Calu3 (cell line): ENCODE measurements around the gene APOBEC3H. TPM values are rescaled to one million over a fixed set of nuclear protein-coding genes. Genes with fewer than 3 reads are reported as not detected.

ENCODE experiments used
- BruUV-seq: library from RNA; stranded (reverse); fragments of 400-500 nt; replicated peaks from 2 replicates; lab custom pipeline; 2021; lab: Mats Ljungman, UMichigan
- CTCF ChIA-PET: fragments of 300-600 bp; sonication (Branson Sonifier 250); formaldehyde crosslinking; loops from one replicate; lab custom pipeline; 2022; ENCODE audit warnings: antibody characterized with exemption; lab: Charles Lee
- DNase-seq: peaks from one replicate; pipeline ENCODE4 v3.0.0; 2022
- H3K27ac Mint-ChIP-seq: one replicate; pipeline ENCODE4 v1.8.0; 2022; ENCODE audit warnings: mixed read lengths; ENCODE audit not compliant: unreplicated experiment
- H3K27me3 Mint-ChIP-seq: one replicate; pipeline ENCODE4 v1.8.0; 2022; ENCODE audit warnings: mixed read lengths; ENCODE audit not compliant: unreplicated experiment
- H3K36me3 Mint-ChIP-seq: one replicate; pipeline ENCODE4 v1.8.0; 2022; ENCODE audit warnings: mild to moderate bottlenecking, moderate library complexity, mixed read lengths; ENCODE audit not compliant: insufficient read depth, unreplicated experiment
- H3K4me1 Mint-ChIP-seq: one replicate; pipeline ENCODE4 v1.8.0; 2022; ENCODE audit warnings: mild to moderate bottlenecking, low read depth, mixed read lengths; ENCODE audit not compliant: unreplicated experiment
- H3K4me3 Mint-ChIP-seq: one replicate; pipeline ENCODE4 v1.8.0; 2022; ENCODE audit warnings: mild to moderate bottlenecking, low read depth, moderate library complexity, mixed read lengths; ENCODE audit not compliant: unreplicated experiment
- H3K9me3 Mint-ChIP-seq: one replicate; pipeline ENCODE4 v1.8.0; 2022; ENCODE audit warnings: low read depth, mixed read lengths; ENCODE audit not compliant: unreplicated experiment
- intact Hi-C: fragments of 100-400 bp; cut with micrococcal nuclease; formaldehyde crosslinking; loops from one replicate; pipeline ENCODE4 v1.10.0; 2022; ENCODE audit not compliant: unreplicated experiment
- total RNA-seq: library from RNA; stranded (reverse); gene quantifications from 2 replicates; pipeline ENCODE4 v1.2.3, GENCODE V29; 2022
- TF ChIP-seq, protein P1 (sequence below): fragments of 200-600 bp; IDR thresholded peaks from one replicate; pipeline ENCODE4 v1.8.0; 2022; ENCODE audit warnings: antibody characterized with exemption; ENCODE audit not compliant: unreplicated experiment

APOBEC3H gene
- total RNA-seq, 1 experiment from 2014 or later, result not detected

GRCh38 chr22:39136317-39136716 lies 39.3 kb downstream of the APOBEC3H start:
- intact Hi-C loops, result no loop called here
- no peak for DNase-seq
- TF ChIP-seq, protein P1, sequence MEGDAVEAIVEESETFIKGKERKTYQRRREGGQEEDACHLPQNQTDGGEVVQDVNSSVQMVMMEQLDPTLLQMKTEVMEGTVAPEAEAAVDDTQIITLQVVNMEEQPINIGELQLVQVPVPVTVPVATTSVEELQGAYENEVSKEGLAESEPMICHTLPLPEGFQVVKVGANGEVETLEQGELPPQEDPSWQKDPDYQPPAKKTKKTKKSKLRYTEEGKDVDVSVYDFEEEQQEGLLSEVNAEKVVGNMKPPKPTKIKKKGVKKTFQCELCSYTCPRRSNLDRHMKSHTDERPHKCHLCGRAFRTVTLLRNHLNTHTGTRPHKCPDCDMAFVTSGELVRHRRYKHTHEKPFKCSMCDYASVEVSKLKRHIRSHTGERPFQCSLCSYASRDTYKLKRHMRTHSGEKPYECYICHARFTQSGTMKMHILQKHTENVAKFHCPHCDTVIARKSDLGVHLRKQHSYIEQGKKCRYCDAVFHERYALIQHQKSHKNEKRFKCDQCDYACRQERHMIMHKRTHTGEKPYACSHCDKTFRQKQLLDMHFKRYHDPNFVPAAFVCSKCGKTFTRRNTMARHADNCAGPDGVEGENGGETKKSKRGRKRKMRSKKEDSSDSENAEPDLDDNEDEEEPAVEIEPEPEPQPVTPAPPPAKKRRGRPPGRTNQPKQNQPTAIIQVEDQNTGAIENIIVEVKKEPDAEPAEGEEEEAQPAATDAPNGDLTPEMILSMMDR, result no peak
- Mint-ChIP-seq H3K4me3 (no peak overlapping the region), H3K4me1 (no peaks in the 10 kb centered on the region), H3K9me3 (no peaks in the 10 kb centered on the region), H3K36me3 (no peaks in the 10 kb centered on the region), H3K27me3 (no peaks in the 10 kb centered on the region), H3K27ac (no peak overlapping the region)
- CTCF ChIA-PET, result interaction anchor here (0.6 to 1.7 kb wide), 5 partner anchors 116 to 367 kb away, joined by 3 to 6 read pairs (median 4); partner anchors contain the start of gene RPL3
- no TSS peak for BruUV-seq

- no peaks in the 10 kb centered on the region for H3K36me3 Mint-ChIP-seq
- CTCF ChIA-PET, result interaction anchor here (0.7 kb wide), 2 partner anchors 164 to 959 kb away, joined by 4 to 5 read pairs; no protein-coding TSS in a partner anchor
- DNase-seq, result no peak
- H3K27ac Mint-ChIP-seq, result no peak overlapping the region
- no peak overlapping the region for H3K4me3 Mint-ChIP-seq
- no TSS peak for BruUV-seq
- no peaks in the 10 kb centered on the region for H3K4me1 Mint-ChIP-seq
- intact Hi-C loops, result no loop called here
- TF ChIP-seq, protein P1, result no peak
- no peaks in the 10 kb centered on the region for H3K9me3 Mint-ChIP-seq
- H3K27me3 Mint-ChIP-seq, result no peaks in the 10 kb centered on the region
Measured at GRCh38 chr22:39138357-39138997, 41.4 kb downstream of the APOBEC3H start.

- TF ChIP-seq, protein P1, result no peak
- H3K27ac Mint-ChIP-seq, result no peak overlapping the region
Measured at GRCh38 chr22:39139933-39140332, 42.9 kb downstream of the APOBEC3H start.

DNA sequence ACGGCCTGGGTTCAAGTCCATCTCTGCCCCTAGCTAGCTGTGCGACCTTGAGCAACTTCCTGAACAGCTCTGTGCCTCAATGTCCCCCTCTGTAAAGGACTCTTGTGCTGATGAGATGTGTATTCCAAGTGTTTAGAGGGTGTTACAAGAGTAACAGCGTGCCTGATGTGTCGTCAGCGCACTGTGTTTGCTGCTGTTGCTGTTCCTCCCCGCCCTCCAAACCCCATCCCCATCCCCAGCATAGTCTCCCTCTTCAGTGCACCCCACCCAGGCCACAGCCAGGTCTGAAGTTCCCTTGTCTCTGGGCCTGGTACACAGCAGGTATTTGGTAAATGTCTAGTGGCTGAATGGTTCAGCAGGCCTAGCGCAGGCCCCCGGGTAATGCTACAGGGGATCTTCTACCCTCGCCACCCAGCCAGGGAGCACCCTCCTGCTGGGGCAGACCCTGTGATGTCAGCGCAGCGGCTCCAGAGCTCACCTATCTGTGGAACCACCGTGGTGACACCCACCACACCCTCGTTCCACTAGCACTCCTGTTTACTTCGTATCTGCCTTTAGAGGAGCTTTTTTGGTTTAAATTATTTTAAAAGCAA lies 45.1 kb downstream of the APOBEC3H start:
- CTCF ChIA-PET, result interaction anchor here (0.6 kb wide), 1 partner anchor 260 kb away, joined by 3 read pairs; no protein-coding TSS in a partner anchor
- Mint-ChIP-seq H3K4me3 (no peak overlapping the region), H3K4me1 (no peaks in the 10 kb centered on the region), H3K27ac (no peak overlapping the region), H3K9me3 (no peaks in the 10 kb centered on the region), H3K27me3 (no peaks in the 10 kb centered on the region), H3K36me3 (peaks cover 20% of the 10 kb centered on the region)
- DNase-seq, result no peak
- BruUV-seq, result no TSS peak
- intact Hi-C loops, result no loop called here
- TF ChIP-seq, protein P1, result no peak

More at GRCh38 chr22:39139933-39140332, 42.9 kb downstream of the APOBEC3H start:
- no peak for DNase-seq
- CTCF ChIA-PET, result interaction anchor here (0.6 kb wide), 1 partner anchor 386 kb away, joined by 3 read pairs; no protein-coding TSS in a partner anchor
- BruUV-seq, result no TSS peak
- intact Hi-C loops, result no loop called here
- no peaks in the 10 kb centered on the region for H3K4me1 Mint-ChIP-seq
- H3K36me3 Mint-ChIP-seq, result peaks cover 9% of the 10 kb centered on the region
- no peaks in the 10 kb centered on the region for H3K9me3 Mint-ChIP-seq
- H3K4me3 Mint-ChIP-seq, result no peak overlapping the region
- no peaks in the 10 kb centered on the region for H3K27me3 Mint-ChIP-seq
